Heart left ventricle (tissue), 13 donors: ENCODE measurements around the gene KIFAP3.

Experiments used
- POLR2A ChIP-seq, 2 donors: fragments of 450-650 bp; IDR thresholded peaks; one replicate each; pipeline ENCODE4 v1.6.1; 2017; ENCODE audit warnings: antibody characterized with exemption in 2 of 2, mild to moderate bottlenecking in 2 of 2, moderate library complexity in 2 of 2
- TF ChIP-seq, protein P1 (sequence below), 12 donors: fragments of 200-600 bp; sonication (generic) in 4 of 12; IDR thresholded peaks; one replicate each; pipeline versions ENCODE4 v1.5.0 to v1.8.0; 2018 to 2022; ENCODE audit warnings: antibody characterized with exemption in 12 of 12, mild to moderate bottlenecking in 5 of 12
- donor health status: ischemic (EF 13 %, LVEDD 7.1; RV severe dilation, severe dysfunction).
- donor health status: DM: no; HTN: yes; CAD: no.
- donor health status: DM: no; HTN: no; CAD: no.
- donor health status: ischemic (EF 25% LVEDD 6.9; RV normal size, moderate dysfunction).
- donor health status: ischemic (EF 25% LVEDD 5.7; RV mildly dilated, moderate dysfunction).
- donor health status: ischemic (EF 35%, LVEDD 5.7; RV mildly dilated, moderate dysfunction).
- donor health status: nonischemic (EF 11% LVEDD 7.7; RV severe dilation, severe dysfunction).
- donor health status: DM: yes; HTN: yes; CAD: no.
- donor health status: PGD.
- donor health status: ischemic (EF 29% LVEDD 5.4; RV normal size, mild dysfunction).
- donor health status: nonischemic (EF 23%, LVEDD 6.1; RV moderate dilation, normal function).

DNA sequence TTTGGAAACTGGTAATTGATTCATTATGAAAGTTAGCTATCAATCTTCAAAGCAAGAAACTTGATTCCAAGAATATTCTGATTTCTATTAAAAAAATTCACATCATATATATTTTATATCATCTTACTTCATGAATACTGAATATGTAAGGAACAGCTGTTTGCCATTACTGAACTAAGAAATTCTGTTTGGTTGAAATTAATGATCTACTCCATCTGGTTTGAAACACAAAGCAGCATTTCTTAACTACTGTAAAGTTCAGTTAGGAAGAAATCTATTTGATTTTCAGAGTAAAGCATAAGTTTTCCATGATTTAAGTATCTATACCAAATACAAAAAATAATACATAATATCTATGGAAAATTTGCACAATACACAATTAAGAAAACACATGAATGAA lies 114.8 kb downstream of the KIFAP3 start:
- TF ChIP-seq POLR2A (IDR thresholded peaks at IDR 0.05), result no peak
- TF ChIP-seq, protein P1, sequence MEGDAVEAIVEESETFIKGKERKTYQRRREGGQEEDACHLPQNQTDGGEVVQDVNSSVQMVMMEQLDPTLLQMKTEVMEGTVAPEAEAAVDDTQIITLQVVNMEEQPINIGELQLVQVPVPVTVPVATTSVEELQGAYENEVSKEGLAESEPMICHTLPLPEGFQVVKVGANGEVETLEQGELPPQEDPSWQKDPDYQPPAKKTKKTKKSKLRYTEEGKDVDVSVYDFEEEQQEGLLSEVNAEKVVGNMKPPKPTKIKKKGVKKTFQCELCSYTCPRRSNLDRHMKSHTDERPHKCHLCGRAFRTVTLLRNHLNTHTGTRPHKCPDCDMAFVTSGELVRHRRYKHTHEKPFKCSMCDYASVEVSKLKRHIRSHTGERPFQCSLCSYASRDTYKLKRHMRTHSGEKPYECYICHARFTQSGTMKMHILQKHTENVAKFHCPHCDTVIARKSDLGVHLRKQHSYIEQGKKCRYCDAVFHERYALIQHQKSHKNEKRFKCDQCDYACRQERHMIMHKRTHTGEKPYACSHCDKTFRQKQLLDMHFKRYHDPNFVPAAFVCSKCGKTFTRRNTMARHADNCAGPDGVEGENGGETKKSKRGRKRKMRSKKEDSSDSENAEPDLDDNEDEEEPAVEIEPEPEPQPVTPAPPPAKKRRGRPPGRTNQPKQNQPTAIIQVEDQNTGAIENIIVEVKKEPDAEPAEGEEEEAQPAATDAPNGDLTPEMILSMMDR (IDR thresholded peaks at IDR 0.05), result no peak
